Kidney capillary endothelial cell (primary cell): Measurements from ENCODE around the gene CHAT.

Experiments used
- DNase-seq: peaks from one replicate; pipeline ENCODE4 v3.0.0-alpha.2; 2018; ENCODE audit warnings: low spot score

The CHAT gene

GRCh38 chr10:49688920-49689319 lies 75.1 kb downstream of the CHAT start:
- DNase-seq, result no peak

- no peak for DNase-seq
Observed at GRCh38 chr10:49689882-49690510, 76.2 kb downstream of the CHAT start.

- DNase-seq, result no peak
Observed at GRCh38 chr10:49690698-49691356, 77.0 kb downstream of the CHAT start.

- DNase-seq, result no peak
Observed at GRCh38 chr10:49691588-49691987, 77.8 kb downstream of the CHAT start.

- no peak for DNase-seq
Observed at GRCh38 chr10:49694466-49694865, 80.6 kb downstream of the CHAT start.

- DNase-seq, result no peak
Observed at GRCh38 chr10:49696311-49696710, 82.5 kb downstream of the CHAT start.

- DNase-seq, result no peak
Observed at GRCh38 chr10:49698679-49699078, 84.8 kb downstream of the CHAT start.

- no peak for DNase-seq
Observed at GRCh38 chr10:49700211-49700610, 86.4 kb downstream of the CHAT start.

GRCh38 chr10:49700997-49701396 lies 87.2 kb downstream of the CHAT start:
- no peak for DNase-seq

GRCh38 chr10:49707585-49707984 lies 93.7 kb downstream of the CHAT start:
- no peak for DNase-seq

GRCh38 chr10:49709934-49710333 lies 96.1 kb downstream of the CHAT start:
- DNase-seq, result no peak

- no peak for DNase-seq
Observed at GRCh38 chr10:49710966-49711365, 97.1 kb downstream of the CHAT start.

GRCh38 chr10:49711481-49711880 lies 97.6 kb downstream of the CHAT start:
- DNase-seq, result no peak

- no peak for DNase-seq
Observed at GRCh38 chr10:49713266-49713665, 99.4 kb downstream of the CHAT start.
